Panc1 (cell line): Measurements from ENCODE around the gene GXYLT1.

Experiments used
- POLR2AphosphoS5 ChIP-seq: IDR thresholded peaks from 2 replicates; pipeline ENCODE4 v1.6.1; 2012; ENCODE audit warnings: mild to moderate bottlenecking, low read depth, low read length, moderate library complexity
- TF ChIP-seq, protein P1 (sequence below): fragments of 450-650 bp; IDR thresholded peaks from 2 replicates; pipeline ENCODE4 v1.5.1; 2017; ENCODE audit warnings: mild to moderate bottlenecking

DNA sequence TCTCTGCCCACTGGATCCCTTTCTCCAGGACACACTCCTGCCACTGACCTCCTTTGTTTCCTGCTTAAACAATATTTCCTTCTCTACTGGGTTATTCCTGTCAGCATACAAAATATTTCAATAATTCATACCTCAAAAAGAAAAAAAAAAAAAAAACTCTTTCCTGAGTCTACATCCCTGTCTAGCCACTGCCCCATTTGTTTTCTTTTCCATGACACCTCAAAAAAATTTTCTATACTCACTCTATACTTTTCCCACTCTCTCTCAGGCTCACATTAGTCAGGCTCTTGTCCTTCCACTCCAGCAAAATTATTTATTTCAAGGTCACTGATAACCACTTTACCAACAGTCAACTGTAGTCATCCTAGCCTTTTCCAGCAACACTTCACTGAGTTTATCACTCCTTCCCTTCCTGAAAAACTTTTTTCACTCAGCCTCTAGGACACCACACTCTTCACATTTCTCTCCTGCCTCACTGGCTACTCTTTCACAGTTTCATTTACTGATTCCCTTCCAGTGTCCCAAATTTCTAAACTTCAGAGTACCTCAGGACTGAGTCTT lies 29.4 kb upstream of the GXYLT1 start:
- TF ChIP-seq, protein P1, sequence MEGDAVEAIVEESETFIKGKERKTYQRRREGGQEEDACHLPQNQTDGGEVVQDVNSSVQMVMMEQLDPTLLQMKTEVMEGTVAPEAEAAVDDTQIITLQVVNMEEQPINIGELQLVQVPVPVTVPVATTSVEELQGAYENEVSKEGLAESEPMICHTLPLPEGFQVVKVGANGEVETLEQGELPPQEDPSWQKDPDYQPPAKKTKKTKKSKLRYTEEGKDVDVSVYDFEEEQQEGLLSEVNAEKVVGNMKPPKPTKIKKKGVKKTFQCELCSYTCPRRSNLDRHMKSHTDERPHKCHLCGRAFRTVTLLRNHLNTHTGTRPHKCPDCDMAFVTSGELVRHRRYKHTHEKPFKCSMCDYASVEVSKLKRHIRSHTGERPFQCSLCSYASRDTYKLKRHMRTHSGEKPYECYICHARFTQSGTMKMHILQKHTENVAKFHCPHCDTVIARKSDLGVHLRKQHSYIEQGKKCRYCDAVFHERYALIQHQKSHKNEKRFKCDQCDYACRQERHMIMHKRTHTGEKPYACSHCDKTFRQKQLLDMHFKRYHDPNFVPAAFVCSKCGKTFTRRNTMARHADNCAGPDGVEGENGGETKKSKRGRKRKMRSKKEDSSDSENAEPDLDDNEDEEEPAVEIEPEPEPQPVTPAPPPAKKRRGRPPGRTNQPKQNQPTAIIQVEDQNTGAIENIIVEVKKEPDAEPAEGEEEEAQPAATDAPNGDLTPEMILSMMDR, result no peak
- no peak for TF ChIP-seq POLR2AphosphoS5
